ENCODE data around the gene U2AF1.
"Not testable (repeated sequence)": the region's sequence is repeated elsewhere in the genome, so short reads cannot be mapped to it uniquely, and the experiment has no call there.

- not testable (repeated sequence) for TF ChIP-seq POLR2A, CTCF (IDR thresholded peaks at IDR 0.05)
Measured at GRCh38 chr21:43076023-43076637, 31.2 kb downstream of the U2AF1 start.
